ENCODE measurements around the gene MARCO.
"Not testable (repeated sequence)": the region's sequence is repeated elsewhere in the genome, so short reads cannot be mapped to it uniquely, and the experiment has no call there.

The MARCO gene

DNA sequence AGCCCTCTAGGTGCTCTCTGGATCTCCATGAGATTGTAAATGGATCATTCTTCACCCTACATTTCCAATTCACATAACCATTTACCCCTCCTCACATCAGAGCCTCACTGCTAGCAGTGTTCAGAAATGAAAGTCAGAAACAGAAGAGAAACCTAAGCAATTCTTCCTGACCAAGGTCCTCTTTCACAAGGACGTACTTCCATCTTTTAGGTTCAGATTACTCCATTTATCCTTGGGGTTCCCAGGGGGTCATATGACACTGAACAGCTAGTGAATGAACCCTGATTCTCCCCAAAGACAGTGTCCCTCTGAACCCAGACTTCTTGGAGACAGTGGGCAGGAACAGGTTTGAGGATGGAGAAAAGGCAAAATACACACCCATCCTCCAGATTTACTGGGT lies 12.9 kb upstream of the MARCO start:
- no peak for DNase-seq

DNA sequence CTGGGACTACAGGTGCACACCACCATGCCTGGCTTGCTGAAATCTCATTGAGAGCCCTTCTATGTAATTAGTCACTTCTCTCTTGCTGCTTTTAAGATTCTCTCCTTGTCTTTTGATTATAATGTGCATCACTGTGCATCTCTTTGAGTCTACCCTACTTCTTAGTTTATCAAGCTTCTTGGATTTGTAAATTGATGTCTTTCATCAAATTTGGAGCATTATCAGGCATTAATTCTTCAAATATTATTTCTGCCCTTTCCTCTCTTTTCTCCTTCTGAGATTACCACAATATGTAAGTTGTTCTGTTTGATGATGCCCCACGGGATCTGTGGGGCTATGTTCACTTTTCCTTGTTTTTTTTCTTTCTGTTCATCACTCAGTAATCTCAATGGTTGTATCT lies 9.0 kb upstream of the MARCO start:
- DNase-seq = no peak

DNA sequence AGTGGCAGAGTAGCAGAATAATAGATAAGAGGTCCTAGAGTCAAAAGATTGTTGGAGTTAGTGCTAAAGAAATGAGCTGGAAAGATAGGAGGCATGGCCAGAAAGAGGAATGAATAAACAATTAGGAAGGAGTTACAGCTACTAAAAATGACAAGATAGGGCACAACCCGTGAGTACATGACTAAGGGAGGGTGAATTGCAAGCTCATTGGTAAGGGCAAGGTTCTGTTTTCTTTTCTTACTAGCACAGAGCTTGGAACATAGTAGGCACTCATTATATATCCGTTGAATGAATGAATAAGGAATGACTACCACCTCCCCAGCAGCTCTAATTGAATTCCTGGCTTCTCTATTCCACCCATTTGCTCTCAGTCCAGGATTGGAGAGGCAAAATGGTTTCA lies 5.7 kb upstream of the MARCO start:
- no peak for DNase-seq

DNA sequence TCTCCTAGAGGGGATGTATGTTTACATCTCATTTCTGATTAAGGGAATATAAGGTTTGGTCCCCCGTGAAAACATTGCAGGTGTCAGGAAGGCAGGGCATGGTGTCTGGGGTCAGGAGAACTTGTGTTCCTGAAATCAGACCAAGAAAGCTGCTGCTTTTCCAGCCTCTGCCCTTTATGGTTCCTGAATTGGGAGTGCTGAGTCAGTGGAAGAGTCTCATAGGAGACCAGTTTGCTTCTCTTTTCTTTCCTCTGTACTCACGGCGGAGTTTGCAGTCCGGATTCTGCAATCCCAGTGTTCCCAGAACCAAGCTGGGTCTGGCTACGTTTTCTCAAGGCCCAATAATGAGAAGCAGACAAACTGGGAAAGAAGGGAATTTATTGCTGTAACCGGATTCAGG lies 5.1 kb upstream of the MARCO start:
- no peak for DNase-seq

DNA sequence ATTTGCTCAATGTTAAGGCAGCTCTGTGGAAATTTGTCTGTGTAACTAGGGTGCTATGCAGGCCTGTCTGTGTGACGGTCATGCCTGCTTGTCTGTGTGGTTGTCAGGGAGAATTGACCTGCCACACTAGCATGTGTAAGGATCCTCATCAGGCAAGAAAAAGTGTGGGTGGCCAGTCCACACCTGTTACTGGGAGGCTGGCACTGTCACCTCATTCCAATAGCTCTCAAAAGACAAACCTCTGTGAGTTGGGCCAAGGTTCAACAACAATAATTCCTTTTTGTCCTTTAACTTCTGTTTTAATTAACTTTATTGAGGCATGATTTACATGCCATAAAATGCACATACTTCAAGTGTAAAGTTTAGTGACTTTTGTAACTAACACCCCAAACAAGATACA lies 4.2 kb upstream of the MARCO start:
- DNase-seq = no peak

DNA sequence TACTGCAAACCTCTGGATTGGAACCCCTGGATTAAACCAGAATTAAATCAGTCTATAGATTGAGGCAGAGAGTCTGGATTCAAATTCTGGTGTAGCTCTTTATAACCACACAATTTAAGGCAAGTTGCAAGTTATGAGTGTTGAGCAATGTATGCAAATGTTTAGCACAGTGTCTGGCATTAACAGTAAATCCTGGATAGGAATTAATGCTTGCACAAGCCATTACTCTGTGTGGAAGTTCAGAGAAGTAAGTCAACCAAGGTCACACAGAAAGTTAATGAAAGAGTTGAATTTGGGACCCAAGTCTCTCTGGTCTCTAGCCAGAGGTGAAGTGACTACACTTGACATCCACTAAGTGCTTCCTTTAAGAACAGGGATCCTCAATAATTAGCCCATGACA lies 2.0 kb upstream of the MARCO start:
- DNase-seq = no peak

DNA sequence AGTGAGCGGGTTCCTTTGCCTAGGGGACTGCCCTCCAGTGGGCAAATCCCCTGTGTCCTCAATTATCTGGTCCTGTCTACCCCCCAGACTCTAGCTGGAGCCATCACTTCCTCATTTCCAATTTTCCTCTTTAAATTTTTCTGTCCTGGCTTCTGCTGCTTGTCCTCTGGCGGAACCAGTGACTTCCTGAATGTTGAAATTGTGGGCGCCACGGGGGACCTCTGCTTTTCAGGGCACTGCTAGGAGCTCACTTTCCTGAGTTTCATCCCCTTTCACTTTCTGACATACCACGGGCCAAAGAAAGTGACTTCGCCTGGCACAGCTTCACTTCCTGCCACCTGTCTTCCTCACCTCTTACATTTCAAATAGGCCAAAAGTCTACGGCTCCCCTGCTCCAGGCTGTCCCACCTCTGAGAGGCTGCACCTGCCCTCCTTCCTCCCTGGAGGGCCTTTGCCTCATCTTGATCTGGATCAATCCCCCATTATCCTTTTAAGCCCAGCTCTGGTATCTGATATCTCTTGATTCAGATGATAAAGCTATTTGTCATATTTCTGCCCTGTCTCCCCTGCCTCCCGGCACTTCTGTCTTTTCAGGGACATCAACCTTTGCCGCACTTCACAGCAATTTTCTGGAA lies 1.4 kb upstream of the MARCO start:
- no peak for DNase-seq

DNA sequence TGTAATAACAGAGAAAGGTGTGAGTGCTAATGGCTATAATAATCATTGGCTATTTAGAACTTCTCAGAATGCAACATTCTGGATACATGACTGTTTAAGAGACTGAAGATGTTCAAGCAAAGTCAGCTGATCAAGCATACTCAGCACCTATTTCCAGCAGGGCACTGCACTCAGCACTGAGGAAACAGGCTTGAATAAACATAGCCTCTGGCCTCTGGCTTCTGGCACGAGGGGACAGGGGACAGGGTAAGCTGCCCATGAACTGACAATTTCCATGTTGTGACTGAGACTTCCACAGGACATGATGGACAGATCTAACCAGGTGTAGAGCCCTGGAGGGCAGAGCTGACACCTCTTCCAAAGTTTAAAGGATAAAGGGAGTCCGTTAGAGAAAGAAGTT lies 1.3 kb downstream of the MARCO start:
- DNase-seq = no peak

DNA sequence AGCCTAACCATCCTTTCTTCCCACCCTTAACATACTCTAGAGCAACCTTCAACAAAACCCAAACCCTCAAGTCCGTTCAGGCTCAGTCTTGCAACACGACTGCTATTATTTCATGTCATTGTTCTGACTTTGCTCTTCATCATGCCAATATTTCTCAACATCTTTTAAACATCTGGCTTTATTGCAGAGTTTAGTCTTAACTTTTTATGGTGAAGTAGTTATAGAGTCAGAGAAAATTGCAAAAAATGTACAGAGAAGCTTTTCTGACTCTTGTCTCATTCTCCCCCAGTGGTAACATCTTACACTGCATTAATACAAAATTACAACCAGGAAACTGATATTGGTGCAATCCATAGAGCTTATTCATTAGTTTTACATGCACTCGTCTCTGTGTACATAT lies 3.9 kb downstream of the MARCO start:
- no peak for DNase-seq

DNA sequence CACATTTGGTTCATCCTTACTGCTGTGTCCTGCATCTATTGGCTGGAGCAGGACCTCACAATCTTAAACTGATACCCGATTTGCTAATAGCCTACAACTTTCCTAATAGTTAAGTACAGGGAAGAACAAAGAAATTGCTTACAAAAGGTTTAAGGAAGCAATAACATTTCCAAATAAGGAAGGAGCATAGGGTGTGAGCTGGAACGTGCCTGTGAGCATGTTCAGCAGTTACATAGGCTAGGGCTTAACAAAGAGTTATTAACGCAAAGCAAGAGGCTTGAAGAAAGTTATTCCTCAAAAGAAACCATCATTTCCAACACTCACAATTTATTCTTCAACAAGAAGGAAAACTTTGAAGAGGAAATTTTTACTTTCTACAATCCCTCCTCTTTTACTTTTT lies 6.3 kb downstream of the MARCO start:
- not testable (repeated sequence) for DNase-seq

DNA sequence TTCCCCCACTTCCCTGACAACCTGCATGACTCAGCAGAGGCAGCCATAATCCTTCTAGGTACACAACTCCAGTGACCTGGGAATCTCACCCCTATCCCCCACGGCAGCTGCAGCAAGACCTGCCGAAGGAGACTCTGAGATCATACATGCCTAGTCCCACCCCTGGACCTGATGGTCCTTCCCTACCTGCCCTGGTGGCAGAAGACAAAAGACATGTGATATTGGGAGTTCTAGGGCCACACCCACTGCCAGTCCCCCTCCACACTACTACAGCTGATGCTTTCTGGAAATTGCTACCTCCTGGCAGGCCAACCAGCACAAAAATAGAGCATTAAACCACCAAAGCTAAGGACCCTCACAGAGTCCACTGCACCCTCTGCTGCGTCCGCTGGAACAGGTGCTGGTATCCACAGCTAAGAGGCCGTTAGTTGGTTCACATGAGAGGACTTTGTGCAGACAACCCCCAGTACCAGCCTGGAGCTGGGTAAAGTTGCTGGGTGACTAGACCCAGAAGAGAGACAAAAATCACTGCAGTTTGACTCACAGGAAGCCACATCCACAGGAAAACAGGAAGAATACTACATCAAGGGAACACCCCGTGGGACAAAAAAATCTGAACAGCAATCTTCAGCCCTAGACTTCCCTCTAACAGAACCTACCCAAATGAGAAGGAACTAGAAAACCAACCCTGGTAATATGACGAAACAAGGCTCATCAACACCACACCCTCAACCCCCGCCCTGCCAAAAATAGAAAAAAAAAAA lies 12.5 kb downstream of the MARCO start:
- no peak for DNase-seq

DNA sequence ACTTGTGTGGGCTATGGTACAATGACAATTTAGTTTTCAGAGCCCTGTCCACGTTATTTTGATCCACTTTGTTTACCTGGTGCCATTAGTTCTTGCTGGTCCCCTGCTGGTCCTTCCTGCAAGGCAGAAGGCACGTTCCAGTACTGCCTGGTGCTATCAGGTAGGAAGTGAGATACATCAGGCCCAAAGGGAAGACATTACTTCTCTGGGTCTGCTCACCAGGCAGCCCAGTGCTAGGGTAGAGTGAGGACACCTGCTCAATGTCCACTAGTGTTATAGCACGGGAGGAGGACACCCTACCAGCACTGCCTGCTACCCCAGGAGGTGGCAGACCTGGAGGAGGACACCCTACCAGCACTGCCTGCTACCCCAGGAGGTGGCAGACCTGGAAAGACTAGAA lies 23.7 kb downstream of the MARCO start:
- DNase-seq = no peak

DNA sequence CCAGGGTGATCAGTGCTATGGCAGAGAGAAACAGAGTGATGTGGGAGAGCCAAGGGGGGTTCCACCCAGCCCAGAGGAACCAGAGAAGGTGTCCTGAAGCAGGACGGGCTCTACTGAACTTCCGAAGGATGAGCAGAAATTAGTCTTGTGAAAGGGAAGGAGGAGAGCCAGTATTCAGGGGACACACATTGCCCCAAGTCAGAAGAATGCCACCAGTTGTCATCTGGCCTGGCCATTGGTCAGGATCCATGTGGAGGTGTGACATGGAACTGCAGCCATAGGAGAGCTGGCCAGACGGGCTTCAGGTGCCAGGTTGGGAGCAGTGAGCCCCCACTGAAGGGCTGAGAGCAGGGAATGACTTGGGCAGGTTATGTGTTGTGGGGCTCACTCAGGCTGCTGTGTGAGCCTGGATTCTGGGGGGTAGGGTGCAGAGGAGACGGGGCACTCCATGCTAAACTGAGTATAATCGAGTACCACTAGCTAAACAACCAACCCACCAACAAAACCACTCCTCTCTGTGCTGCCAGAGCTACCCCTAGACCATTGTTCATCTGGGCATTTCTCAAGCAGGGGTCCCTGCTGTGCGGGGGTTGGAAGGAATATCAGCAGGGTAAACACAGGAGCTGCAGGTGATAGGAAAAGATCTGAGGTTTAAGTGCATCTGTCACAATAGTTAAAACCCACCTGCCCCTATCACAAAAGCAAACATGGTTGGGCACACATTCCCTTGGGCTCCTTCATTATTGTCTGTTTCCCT lies 25.3 kb downstream of the MARCO start:
- DNase-seq = no peak

DNA sequence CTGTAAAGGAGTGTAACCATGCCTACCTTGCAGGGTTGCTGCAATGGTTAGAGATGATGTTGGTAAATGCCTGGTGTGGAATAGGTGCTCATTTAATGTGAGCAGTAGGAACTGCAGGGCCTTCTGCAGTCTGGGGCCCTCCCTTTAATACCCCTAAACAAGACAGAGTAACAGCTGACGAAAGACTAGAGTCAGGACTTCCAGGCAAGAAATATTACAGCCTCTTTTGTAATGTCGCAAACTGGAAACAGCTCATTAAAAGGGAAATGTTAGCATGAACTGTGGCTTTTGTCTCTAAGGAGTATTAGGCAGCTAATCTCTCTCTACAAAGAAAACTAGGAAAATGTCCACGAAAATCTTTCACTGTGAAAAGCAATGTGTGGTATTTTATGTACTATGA lies 26.0 kb downstream of the MARCO start:
- no peak for DNase-seq

DNA sequence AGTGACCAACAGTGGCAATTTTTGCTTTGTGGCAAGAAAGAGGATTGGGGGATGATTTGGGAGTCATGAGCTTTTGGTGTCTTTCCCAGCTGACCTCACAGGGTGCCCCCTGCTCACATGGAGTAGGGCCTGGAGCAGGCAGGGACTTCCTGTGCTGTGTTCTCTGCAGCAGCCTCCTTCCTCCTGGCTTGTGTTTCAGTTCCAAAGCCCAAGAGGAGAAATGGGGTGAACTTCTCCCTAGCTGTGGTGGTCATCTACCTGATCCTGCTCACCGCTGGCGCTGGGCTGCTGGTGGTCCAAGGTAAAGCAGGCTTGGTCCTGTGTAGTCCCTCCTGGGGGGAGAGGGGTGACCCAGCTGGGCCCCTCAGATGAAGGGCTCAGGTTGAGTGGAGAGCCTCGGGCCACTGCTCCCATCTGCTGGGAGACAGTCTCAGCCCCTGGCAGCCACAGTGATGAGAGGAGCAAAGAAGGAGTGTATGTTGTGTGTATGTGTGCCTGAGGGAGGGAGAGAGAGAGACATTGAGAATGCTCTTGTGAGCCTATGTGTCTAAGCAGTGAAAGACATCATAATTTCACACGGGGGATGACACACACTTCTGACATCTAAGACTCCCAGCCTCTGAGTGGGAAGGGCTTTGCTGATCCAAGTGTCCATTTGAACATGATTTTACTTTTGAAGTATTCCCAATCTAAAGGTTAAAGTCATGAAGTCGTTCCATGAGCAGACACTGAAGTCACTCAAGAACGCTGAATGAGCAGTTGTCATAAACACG lies 27.2 kb downstream of the MARCO start:
- no peak for DNase-seq

DNA sequence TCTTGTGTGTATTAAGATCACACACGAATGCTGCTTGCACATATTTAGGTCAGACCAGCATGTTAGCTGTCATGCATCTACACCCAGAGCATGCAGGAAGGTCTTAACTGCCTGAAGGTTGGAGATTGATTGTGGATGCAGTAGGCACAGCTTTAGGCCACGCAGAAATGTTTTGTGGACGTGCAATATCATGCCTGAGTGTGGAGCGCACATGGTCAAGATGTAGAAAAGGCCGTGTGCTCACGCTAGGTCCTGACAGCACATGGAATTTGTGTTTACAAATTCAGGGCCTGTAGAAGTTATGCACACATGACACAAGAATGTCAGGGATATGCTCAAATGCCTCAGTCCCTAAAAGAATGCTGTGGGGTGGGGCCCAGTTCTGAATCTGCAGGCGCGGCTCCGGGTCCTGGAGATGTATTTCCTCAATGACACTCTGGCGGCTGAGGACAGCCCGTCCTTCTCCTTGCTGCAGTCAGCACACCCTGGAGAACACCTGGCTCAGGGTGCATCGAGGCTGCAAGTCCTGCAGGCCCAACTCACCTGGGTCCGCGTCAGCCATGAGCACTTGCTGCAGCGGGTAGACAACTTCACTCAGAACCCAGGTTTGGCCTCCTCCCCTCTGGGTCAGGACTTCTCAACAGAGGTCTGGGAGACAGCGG lies 27.9 kb downstream of the MARCO start:
- no peak for DNase-seq

DNA sequence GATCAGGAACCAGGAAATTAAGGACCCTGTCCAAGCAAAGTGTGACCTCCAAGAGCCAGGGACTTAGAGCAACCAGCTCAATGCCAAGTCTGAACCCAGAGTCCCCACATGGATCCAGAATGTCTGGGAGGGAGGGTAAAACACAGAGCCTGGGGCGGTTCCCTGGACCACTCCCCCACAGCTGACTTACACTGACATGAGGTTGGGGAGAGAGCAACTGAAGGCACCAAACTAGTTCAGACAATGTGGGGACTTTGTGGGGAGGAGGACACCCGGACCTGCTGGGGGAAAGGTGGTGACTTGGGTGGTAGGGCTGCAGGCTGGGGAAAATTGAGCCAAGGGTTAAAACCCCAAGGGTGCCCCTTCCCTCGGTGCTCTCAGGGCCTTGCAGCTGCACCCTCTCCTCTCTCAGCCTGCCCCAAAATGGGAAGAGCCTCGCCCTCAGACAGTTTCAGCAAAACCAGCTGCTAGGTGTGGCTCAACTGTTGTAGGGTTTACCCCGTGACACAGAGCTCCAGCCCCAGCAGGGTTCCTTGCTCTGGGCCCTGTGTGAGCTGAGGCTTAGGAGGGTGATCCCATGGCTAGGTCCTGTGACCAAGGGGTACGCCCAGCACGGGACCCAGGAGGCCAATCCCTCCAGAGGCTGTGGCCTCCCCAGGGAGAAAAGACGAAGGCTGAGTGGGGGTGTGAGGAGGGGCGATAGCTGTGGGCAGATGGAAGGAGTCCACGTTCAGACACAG lies 28.6 kb downstream of the MARCO start:
- DNase-seq = peak; percentile 32

DNA sequence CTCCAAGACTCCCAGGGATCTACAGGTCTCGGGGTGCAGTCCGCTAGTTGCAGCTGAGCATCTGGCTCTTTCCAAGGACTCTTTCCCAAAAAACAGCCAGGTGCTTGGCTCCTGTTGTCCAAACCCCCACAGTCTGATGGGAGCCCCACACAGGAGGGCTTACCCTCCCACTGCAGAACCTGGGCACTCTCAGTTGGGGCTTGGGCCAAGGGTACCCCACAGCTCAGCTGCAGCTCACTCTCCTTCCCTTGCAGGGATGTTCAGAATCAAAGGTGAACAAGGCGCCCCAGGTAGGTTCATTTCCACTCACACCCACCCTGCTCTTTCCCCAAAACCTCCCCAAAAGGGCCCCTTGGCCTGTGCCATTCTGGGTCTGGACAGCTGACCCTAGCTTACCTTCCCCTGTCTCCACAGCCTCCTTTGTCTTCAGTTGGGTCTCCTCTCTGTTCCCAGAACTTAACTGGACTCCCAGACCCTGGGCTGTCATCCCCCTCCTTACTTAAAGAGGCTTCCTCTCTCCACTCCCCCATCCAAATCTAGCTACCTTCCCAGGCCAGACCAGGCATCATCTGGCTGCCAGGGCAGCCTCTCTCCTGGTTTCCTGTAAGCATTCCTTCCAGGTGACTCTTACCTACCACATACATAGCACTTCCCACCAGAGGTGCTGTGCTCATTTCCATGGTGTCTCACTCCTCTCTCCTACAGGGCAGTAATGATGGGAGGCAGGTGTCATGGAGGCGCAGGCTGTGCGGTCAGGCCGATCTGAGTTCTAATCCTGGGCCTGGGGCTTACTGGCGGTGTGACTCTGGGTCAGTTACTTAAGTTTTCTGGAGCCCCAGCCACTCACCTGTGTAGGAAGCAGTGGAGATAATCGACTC lies 29.5 kb downstream of the MARCO start:
- DNase-seq = no peak

DNA sequence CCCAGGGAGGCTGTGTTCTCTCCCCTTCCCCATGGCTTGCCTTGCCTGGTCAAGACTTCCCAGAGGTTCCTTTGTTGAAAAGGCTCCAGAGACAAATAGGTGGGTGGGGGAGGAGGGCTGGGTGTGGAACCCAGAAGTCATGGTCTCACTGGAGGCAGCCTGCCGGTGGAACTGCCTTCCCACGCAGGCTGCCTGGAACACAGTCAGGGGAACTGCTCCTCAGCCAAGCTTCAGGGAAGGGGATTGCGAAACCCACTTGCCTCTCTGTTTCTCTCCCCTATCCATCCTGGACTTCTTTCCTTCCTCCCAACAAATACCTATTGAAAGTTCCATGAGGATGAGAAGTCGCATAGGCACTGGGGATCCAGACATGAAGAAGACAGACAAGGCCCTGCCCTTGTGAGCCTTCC lies 31.6 kb downstream of the MARCO start:
- DNase-seq = no peak

DNA sequence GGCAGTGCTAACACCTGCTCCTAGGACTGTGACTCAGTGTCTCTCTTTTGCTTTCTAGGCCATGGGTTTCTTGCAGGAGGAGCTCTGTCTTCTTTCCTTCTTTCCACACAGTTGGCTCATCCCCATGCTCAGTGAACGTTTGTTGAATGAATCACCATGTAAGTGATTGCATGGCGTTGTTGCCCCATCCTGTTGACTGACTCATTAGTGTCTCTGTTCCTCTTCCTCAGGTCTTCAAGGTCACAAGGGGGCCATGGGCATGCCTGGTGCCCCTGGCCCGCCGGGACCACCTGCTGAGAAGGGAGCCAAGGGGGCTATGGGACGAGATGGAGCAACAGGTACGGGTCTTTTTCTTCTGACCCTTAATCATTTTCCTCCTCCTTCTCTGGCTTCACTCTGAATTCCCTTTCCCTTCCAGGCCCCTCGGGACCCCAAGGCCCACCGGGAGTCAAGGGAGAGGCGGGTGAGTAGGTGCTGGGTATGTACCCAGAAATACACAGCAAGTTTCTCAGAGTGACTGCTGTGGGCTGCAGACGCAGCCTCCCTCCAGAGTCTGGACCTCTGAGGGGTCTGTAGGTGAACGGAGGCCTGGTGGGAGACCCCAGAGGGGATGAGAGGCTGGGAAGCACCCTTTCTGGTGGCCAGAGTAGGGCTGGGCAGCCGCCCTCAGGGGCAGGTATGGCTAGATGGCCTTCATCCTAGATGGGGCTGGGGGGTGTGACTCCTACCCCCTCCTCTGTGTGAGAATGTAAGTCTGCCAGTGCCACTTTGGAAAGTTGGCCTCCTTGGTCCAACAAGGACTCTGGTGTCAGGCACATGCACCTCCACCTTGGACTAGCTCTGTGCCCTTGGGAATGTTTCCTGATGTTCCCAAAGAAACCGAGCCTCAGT lies 32.4 kb downstream of the MARCO start:
- no peak for DNase-seq
